NCI-H1092 treated with DMSO at 0.1 percent for 48 hours (cell line): ENCODE results near the gene NOP10.
A peak's percentile ranks its signal among the peaks of the same experiment; 100 is the strongest.
"Not testable (repeated sequence)": the region's sequence is repeated elsewhere in the genome, so short reads cannot be mapped to it uniquely, and the experiment has no call there.

Experiments used
- DNase-seq: peaks from one replicate; lab custom pipeline; 2025; lab: John Stamatoyannopoulos, UW

NOP10 gene

DNA sequence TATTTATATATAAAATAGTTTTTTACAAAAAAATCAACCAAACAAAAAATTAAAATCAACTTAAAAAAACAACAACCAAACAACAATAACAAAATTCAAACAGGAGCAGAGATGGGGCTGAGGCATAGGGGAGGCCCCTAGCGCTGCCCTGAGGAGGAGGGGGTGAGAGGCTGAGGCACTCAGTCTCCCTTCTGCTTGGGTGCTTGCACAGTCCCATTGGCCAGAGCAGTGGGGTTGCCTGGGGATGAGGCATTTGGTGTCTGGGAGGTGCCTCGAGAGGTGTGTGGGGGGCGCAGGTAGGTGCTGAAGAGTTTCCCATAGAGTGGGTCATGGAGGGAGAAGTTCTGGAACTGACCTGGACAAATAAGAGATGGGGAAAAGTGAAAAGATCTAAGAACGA lies 16.0 kb upstream of the NOP10 start:
- no peak for DNase-seq

DNA sequence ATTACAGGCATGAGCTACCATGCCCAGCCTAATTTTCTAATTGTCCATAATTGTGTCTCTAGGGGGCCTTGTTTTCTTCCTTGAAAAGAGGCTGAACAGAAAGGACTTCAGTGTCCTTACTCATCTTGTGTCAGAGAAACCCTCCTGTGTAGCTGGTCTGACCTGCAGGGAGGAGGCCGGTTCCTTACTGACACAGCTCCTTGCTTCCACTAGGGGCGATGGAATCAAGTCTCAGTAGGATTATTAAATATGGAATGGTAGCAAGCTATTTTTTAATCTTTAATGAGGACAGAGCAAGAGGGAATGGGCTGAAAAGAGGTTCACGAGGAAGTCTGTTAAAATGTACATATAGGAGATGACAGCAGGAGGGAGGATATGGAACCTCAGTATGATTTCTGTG lies 15.4 kb upstream of the NOP10 start:
- no peak for DNase-seq

DNA sequence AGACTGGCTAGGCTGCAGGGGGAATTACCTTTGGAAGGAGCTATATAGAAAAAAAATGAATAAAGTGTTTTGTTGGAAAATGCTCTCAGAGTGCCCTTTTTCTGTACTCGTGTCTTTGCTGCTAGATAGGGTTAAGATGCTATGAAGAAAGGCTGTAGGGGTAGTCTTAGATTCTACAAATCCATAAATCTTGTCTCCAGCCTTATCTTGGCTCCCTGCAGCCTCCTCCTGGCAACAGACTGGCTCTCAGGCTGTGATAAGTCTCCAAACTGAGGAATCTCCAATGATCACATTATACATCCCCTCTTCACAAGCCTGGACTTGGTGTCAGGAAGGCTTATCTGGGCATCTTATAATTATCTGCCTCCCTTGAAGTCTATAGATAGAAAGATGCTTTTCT lies 14.7 kb upstream of the NOP10 start:
- DNase-seq = no peak

DNA sequence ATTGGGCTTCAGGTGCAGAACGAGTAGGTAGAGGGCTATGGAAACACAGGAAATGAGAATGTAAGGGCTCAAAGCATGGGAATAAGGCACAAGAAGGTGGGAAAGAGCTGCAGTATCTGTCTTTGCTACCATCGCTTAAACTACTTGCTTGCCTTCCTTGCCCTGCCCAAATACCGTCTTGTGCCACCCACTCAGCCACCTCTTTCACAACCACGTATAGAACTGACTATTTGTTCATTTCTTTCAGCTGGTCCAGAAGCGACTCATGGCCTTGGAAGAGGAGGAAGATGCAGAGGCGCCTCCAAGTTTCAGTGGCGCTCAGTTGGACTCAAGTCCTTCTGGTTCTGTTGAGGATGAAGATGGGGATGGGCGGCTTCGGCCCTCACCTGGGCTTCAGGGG lies 12.3 kb upstream of the NOP10 start:
- no peak for DNase-seq

DNA sequence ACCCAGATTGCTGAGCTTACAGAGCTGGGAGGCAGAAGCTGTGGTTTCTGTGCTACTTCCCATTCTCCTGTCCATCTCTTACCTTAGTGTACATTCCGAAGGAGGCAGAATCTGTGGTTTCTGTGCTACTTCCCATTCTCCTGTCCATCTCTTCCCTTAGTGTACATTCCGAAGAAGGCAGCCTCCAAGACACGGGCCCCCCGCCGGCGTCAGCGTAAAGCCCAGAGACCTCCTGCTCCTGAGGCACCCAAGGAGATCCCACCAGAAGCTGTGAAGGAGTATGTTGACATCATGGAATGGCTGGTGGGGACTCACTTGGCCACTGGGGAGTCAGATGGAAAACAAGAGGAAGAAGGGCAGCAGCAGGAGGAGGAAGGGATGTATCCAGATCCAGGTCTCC lies 11.3 kb upstream of the NOP10 start:
- no peak for DNase-seq

DNA sequence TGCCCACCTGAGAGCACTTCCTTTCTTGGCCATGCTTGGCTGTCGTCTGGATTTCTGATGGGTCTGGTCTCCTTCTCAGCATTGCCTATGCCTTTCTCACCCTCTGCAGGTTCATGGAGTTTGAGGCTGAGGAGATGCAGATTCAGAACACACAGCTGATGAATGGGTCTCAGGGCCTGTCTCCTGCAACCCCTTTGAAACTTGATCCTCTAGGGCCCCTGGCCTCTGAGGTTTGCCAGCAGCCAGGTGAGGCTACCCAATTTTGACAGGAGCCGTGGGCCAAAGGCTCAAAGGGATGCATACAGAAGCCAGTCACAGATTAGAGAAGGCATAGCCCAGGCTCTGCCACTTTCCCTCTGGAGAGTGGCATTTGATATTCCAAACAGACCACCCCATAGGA lies 10.7 kb upstream of the NOP10 start:
- no peak for DNase-seq

DNA sequence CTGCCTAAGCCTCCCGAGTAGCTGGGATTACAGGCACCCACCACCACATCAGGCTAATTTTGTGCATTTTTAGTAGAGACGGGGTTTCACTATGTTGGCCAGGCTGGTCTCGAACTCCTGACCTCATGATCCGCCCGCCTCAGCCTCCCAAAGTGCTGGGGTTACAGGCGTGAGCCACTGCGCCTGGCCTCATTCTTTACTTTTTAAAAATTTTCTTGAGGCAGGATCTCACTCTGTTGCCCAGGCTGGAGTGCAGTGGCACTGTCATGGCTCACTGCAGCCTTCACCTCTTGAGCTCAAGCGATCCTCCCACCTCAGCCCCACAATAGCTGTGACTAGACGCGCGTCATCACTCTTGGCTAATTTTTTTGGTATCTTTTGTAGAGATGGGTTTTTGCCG lies 10.1 kb upstream of the NOP10 start:
- not testable (repeated sequence) for DNase-seq

DNA sequence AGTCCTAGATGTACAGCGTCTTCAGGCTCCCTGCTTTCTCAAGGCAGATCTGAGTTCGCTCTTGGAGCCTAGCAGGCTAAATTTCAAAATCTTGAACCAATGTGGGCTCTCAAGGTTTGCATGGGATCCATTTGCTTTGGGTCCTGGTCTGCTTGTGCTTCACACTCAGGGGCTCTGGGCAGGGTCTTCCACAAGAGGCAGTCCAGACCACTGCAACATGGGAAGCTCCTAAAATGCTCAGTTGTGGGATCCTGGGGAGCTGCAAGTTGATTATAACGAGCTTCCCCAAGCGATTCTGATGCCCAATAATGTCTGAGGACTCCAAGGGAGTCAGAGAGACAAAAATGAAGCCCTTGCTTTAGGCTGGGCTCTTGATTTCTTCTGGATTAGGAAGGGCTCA lies 6.8 kb upstream of the NOP10 start:
- DNase-seq = no peak

DNA sequence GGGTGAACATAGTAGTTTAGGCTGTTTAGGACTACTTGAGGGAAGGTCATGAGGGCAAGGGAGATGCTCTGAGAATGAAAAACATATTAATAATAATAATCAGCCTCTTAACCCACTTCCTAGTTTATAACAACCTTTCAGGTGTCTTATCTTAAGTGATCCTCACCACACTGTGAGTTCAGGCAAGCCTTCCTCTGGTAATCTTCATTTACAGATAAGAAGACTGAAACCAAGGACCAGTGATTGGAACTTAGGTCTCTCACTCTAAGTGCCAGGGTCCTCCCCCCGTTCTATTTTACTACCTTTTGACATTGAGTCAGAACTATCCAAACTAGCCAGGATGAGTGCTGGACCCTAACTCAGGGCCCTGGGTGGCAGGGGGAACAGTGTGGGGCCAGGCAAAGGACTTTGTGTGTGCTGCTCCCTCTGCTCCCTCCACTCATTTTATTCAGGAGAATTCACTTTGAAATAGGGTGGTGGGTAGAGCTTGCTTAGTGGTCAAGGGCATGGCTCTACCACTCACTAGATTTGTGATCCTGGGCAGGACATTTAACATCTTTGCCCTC lies 5.9 kb upstream of the NOP10 start:
- no peak for DNase-seq

DNA sequence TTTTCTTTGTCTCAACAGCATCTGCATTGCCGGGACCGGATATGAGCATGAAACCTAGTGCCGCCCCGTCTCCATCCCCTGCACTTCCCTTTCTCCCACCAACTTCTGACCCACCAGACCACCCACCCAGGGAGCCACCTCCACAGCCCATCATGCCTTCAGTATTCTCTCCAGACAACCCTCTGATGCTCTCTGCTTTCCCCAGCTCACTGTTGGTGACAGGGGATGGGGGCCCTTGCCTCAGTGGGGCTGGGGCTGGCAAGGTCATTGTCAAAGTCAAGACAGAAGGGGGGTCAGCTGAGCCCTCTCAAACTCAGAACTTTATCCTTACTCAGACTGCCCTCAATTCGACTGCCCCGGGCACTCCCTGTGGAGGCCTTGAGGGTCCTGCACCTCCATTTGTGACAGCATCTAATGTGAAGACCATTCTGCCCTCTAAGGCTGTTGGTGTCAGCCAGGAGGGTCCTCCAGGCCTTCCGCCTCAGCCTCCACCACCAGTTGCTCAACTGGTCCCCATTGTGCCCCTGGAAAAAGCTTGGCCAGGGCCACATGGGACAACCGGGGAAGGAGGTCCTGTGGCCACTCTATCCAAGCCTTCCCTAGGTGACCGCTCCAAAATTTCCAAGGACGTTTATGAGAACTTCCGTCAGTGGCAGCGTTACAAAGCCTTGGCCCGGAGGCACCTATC lies 5.2 kb upstream of the NOP10 start:
- no peak for DNase-seq

DNA sequence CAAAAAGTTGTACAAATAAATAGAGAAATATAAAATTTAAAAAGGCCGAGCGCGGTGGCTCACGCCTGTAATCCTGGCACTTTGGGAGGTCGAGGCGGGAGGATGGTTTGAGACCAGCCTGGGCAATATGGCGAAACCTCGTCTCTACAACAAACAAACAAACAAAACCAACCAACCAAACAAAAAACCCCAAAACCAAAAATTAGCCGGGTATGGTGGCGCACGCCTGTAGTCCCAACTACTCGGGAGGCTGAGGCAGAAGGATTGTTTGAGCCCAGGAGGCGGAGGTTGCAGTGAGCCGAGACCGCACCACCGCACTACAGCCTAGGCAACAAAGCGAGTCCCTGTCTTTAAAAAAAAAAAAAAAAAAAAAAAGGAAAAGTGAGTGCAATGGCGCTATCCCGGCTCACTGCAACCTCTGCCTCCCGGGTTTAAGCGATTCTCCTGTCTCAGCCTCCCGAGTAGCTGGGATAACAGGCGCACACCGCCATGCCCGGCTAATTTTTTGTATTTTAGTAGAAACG lies 661 bp downstream of the NOP10 start:
- DNase-seq = not testable (repeated sequence)

DNA sequence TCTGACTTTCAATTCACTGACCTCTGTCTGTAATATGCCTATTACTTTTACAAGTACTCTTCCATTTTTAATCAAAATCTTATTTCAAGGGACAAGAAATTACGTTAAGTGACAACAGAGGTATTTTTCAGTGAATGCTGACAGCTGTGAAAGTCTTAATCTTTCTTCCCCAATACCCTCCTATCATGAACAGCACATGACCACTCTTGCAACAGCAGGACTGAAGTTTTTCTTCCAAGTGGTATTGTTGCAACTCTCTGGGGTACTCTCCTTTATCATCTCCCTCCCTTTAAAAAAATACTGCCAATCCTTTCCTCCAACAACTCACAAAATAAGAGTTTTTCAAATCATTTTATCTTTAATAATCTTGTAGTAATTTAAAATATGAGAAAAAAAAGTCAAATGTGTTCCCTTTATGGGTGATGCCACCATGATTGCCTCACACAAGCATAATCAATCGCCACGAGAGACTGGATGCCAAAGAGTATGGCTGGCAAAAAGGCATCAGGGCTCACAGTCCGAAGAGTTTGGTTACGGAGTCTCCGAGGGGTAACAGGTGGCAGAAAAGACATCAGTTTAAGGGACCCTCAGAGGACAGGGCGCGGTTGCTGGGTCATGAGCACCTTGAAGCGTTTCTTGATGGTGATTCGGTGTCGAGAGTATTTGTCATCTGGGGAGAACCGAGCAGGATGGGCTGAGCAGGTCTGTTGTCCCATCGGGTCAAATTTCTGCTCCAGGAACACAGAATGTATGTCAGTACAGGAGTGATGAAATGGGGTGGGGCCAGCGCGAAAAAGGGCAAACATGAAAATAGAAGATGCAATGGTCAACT lies 1.3 kb downstream of the NOP10 start:
- no peak for DNase-seq

DNA sequence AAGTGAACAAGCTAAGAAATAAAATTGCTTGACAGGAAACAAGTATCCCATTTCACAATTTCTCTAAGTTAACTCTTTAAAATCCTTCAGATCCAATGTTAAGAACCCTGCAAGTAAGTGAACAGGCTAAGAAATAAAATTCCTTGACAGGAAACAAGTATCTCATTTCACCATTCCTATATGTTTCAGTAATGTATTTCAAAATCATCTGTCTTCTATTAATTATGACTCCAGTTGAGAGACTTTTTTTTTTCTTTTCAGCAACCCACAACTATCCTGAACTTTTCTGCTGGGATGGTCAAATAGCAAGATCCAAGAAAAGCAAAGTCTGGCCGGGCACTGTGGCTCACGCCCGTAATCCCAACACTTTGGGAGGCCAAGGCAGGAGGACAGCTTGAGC lies 3.0 kb downstream of the NOP10 start:
- DNase-seq = no peak

DNA sequence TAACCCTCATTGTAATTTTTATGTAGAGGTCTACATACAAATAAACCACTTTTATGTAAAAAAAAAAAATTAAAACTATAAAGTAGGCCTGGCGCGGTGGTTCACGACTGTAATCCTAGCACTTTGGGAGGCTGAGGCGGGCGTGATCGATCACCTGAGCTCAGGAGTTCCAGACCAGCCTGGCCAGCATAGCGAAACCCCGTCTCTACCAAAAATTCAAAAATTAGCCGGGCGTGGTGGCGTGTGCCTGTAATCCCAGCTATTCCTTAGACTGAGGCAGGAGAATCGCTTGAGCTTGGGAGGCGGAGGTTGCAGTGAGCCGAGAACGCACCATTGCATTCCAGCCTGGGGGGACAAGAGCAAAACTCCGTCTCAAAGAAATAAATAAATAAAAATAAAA lies 4.6 kb downstream of the NOP10 start:
- DNase-seq = no peak

DNA sequence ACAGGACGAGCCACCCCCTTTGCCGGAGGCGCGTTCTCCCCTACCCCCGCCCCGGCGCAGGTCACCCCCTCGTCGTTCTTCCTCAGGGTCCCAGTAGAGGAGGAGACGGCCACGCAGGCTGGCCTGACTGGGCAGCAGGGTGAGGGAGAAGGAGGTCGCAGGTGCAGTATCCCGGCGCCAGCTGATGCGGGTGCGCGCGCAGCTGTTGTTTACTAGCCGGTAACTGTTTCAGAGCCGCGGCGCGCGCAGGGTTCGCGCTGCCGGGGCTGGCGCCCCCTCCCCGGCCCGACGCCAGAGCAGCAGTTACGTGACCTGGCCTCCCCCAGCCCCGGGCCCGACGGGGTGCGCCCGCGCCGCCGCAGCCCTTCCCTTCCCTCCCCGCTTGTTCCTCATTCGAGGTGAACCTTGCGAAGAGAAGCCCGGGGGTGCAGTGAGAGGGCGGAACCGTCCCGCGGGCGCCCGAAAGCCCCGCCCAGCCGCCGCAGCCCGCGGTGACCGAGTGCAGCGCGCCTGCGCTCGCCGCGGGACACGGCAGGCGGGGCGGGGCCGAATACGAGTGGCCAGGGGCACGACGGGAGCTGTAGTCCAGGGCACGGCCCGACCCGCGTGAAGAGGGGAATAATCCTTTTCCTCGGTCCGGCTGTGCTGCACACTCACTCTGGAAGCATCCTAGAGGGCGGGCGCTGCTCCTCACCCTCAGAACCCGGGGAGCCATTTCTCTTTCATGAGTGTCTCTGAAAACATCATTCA lies 5.2 kb downstream of the NOP10 start, which contains the start of gene SLC12A6:
TSS of gene SLC12A6 (minus strand) at position 225 of the 750 bp plus-strand sequence. CDS start 1,101 bp downstream, outside the sequence.
- DNase-seq = peak; percentile 71

DNA sequence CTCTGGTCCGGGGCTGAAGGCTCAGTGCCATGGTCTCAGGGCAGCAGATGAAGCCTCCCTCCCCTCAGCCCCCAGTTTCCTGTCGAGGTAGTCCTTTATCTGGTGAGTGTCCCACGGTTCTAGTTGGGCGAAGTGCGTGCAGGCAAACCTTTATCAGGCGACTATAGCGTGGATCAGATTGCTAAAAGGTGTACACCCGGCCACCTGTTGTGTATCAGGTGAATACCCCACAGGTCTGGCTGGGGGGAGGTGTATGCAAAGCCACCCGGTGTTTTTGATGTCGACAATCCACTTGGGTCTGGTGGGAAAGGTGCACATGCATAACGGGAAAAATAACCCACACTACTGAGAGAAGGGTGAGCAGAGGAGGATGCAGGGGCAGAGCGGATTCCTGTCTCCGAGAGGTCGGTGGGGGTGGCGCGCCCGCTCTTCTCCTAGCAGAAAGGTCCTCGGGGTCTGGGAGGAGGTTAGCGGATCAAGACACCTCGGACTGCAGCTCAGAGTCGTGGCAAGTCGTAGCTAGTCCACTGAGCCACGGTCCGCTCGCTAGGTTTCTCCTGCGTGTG lies 5.9 kb downstream of the NOP10 start:
- DNase-seq = no peak

DNA sequence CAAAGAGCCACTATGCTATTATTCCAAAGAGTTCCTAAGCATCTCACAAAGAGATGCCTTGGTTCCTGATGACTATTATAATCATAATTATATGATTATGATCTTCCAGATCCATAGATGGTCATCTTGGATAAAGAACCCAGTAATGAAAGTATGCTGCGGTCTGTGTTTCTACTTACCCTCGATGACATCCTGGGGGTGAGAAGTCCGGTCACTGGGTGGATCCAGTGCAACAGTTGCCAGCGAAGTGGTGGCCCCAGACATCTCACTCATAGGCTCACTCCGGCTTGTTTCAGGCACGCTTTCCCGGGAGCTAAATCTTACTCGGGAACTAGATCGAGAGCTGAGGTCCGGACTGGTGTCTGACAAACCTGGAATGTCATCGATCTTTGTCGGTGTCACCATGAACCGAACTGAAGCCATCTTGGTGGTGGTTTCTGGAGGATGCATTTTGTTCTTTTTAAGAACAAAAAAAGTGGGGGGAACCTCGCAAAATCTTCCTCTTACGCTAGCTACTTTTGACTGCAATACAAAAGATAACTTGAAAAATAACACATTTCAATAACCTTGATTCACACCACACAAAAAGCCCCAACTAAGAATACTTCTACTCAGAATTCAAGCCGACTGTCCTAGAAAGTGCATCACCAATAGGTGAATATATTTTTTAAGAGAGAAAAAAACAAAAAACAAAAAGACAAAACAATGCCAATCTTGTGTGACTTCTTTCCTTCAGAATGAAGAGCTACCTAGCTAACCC lies 6.5 kb downstream of the NOP10 start:
- DNase-seq = no peak

DNA sequence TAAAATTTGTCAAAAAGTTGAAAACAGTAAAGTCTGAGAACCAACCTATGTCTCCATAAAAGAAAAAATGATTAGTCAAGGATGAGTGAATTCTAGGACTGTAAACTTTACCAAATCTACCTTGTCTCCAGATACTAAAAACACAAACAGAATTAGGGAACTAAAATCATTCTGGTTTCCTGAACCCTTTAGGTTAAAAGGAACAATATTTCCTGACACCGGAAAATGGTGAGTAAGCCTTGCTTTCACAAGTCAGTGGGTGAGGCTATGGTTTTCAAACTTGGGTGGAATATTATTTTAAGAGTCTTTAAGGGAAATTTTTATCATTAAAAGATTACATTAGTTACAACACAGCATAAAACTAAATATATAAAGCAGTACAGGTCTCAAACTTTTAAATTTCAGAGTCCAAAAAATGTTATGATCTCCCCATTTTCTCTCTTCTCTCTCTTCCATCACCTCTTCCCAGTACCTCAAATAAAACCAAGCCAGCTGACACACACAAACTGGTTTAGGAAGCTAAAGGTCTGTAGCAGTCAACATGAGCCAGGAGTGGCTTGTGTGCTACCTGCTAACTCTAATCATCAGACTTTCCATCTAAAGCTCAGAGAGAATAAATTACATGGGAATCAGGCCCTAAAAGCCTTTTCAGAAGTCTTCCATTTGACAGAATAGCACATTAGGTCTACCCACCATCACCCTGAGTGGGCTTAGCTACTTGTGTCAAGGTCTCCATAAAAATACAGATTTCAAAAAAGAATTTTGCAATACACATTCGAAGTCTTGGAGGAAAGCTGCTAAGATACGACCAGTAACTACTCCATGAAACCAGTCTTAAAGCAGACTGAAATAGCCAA lies 7.5 kb downstream of the NOP10 start:
- DNase-seq = no peak

DNA sequence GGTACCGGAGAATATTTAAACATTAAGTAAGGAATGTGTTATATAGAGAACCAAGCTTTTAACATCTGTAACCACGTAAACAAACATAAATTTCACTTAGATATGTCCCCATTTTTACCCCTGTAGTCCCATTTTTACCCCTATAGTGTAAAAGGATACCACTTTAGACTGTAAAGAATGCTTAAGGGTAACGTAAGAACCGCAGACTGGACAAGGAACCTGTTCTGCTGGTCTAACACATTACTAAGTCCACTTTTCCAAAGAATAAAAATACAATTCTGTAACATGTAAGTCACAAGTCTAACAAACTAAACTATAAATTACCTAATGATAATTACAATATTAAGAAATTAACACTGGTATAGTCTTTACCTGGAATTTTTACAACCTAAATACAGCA lies 8.3 kb downstream of the NOP10 start:
- no peak for DNase-seq

DNA sequence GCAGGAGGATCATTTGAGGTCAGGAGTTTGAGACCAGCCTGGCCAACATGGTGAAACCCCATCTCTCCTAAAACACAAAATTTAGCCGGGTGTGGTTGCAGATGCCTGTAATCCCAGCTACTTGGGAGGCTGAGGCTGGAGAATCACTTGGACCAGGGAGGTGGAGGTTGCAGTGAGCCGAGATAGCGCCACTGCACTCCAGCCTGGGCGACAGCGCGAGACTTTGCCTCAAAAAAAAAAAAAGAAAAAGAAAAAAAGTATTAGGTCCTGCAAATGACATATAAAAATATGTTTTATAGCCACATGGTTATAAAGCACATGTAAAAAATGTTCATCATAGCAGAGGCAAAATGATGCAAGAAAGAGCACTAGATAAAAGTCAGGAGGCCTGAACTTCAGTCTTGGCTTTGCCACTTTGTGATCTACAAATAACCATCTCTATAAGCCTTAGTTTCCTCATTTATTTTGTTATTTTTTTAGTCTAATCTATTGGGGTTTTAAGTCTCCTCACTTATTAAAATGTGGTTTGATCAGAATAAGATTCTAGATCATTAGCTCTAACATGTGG lies 10.3 kb downstream of the NOP10 start:
- DNase-seq = no peak
